ENCODE results near the gene MED8.

The MED8 gene

DNA sequence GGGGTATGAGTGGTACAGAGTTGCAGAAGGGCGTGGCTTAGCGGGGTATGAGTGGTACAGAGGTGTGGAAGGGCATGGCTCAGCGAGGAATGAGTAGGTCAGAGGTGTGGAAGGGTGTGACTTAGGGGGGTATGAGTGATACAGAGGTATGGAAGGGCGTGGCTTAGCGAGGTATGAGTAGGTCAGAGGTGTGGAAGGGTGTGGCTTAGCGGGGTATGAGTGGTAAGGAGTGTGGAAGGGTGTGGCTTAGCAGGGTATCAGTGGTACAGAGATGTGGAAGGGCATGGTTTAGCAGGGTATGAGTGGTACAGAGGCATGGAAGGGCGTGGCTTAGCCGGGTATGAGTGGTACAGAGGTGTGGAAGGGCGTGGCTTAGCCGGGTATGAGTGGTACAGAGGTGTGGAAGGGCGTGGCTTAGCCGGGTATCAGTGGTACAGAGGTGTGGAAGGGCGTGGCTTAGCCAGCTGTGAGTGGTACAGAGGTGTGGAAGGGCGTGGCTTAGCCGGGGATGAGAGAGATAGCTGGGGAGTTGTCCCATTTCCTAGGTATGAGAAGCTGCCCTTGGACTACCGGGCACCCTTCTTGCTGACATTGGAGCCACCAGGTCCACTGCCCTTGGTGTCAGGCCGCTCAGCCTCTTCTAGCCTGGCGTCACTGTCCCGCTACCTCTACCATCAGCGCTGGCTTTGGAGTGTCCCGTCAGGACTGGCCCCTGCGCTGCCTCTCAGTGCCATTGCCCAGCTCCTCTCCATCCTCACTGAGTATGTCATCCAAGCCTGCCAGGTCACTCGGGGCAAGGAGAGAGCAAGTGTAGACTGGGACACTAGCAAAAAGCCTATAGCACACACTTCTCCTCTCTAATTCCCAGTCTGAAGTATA lies 34.3 kb upstream of the MED8 start:
- H3K4me3 ChIP-seq (ENCODE audit: low read depth, low read length), result no peak overlapping the region
- no peaks in the 10 kb centered on the region for H3K27me3 ChIP-seq
- TF ChIP-seq, protein P1, sequence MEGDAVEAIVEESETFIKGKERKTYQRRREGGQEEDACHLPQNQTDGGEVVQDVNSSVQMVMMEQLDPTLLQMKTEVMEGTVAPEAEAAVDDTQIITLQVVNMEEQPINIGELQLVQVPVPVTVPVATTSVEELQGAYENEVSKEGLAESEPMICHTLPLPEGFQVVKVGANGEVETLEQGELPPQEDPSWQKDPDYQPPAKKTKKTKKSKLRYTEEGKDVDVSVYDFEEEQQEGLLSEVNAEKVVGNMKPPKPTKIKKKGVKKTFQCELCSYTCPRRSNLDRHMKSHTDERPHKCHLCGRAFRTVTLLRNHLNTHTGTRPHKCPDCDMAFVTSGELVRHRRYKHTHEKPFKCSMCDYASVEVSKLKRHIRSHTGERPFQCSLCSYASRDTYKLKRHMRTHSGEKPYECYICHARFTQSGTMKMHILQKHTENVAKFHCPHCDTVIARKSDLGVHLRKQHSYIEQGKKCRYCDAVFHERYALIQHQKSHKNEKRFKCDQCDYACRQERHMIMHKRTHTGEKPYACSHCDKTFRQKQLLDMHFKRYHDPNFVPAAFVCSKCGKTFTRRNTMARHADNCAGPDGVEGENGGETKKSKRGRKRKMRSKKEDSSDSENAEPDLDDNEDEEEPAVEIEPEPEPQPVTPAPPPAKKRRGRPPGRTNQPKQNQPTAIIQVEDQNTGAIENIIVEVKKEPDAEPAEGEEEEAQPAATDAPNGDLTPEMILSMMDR (IDR thresholded peaks at IDR 0.05; ENCODE audit: low read depth, low read length), result no peak
- DNase-seq, result no peak
- H3K4me1 ChIP-seq, result no peaks in the 10 kb centered on the region
- no peaks in the 10 kb centered on the region for H3K9me3 ChIP-seq
- no peaks in the 10 kb centered on the region for H3K36me3 ChIP-seq

DNA sequence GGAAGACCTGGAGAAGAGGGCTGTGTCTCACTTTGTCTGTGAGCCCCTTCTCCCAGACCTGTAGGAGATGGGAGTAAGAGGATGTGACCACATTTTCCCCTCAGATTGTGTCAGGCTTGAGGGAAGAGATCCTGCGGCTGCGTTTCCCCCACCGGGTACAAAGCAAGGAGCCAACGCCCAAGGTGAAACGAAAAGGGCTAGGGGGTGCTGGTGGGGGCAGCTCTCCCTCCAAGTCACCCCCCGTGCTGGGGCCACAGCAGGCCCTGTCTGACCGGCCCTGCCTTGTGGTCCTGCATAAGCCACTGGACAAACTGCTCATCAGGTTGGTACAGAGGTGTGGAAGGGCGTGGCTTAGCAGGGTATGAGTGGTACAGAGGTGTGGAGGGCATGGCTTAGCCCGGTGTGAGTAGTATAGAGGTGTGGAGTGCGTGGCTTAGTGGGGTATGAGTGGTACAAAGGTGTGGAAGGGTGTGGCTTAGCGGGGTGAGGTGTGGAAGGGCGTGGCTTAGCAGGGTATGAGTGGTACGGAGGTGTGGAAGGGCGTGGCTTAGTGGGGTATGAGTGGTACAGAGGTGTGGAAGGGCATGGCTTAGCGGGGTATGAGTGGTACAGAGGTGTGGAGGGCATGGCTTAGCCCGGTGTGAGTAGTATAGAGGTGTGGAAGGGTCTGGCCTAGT lies 33.5 kb upstream of the MED8 start:
- DNase-seq, result no peak
- TF ChIP-seq, protein P1 (IDR thresholded peaks at IDR 0.05; ENCODE audit: low read depth, low read length), result no peak
- Histone ChIP-seq H3K4me1 (no peaks in the 10 kb centered on the region), H3K27me3 (no peaks in the 10 kb centered on the region), H3K36me3 (no peaks in the 10 kb centered on the region), H3K9me3 (no peaks in the 10 kb centered on the region), H3K4me3 (ENCODE audit: low read depth, low read length) (no peak overlapping the region)

DNA sequence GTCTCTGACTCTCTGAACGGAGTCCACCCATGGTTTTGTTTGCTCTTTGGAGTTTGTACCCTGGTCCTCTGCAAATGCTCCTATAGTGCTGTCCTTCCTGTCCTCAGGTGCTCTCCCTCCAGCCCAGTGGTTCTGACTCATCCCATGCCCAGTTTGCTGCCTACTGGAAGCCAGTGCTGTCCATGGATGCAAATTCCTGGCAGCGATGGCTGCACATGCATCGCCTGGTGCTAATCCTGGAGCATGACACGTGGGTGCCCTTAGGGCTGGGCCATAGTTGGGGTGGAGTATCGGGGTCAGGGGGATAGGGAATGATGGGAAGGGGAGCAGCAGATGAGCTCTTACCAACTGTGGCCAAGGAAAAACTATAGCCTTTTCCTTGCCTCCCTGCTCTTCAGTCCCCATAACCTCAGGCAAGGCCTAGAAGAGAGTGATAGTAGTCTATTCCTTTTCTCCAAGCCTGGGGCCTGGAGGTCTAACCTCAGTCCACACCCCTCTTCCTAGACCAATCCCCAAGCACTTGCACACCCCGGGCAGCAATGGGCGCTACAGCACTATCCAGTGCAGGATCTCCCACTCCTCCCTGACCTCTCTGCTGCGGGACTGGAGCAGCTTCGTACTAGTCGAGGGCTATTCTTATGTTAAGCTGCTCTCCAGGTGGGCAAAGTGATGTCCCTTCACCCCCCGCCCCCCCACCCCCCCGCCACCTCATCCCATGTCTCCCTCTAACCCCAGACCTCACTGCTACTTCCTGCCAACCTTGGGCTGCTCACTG lies 32.6 kb upstream of the MED8 start:
- Histone ChIP-seq H3K36me3 (no peaks in the 10 kb centered on the region), H3K4me1 (no peaks in the 10 kb centered on the region), H3K27me3 (no peaks in the 10 kb centered on the region), H3K9me3 (no peaks in the 10 kb centered on the region), H3K4me3 (ENCODE audit: low read depth, low read length) (no peak overlapping the region)
- TF ChIP-seq, protein P1 (IDR thresholded peaks at IDR 0.05; ENCODE audit: low read depth, low read length), result no peak
- DNase-seq, result no peak

DNA sequence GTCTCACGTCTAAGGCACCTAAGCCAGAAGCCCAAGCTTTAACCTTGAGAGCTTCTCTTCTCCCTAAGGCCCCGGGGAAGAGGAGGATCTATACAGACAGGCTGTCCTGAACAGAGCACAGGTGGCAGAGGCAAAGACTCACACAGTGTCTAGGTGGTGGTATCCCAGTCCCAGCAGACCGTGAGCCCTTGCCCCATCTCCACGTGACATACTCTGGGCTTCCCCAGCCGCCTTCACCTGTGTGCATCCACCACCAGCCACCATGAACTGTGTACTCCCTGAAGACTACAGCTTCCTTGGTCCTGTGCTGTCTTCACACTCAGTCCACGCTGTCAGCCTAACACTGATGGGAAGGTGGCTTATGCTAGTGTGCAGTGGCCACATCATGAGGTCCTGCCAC lies 31.8 kb upstream of the MED8 start:
- H3K36me3 ChIP-seq, result no peaks in the 10 kb centered on the region
- no peaks in the 10 kb centered on the region for H3K9me3 ChIP-seq
- no peaks in the 10 kb centered on the region for H3K4me1 ChIP-seq
- H3K27me3 ChIP-seq, result no peaks in the 10 kb centered on the region
- DNase-seq, result no peak
- TF ChIP-seq, protein P1 (IDR thresholded peaks at IDR 0.05; ENCODE audit: low read depth, low read length), result no peak
- no peak overlapping the region for H3K4me3 ChIP-seq (ENCODE audit: low read depth, low read length)

DNA sequence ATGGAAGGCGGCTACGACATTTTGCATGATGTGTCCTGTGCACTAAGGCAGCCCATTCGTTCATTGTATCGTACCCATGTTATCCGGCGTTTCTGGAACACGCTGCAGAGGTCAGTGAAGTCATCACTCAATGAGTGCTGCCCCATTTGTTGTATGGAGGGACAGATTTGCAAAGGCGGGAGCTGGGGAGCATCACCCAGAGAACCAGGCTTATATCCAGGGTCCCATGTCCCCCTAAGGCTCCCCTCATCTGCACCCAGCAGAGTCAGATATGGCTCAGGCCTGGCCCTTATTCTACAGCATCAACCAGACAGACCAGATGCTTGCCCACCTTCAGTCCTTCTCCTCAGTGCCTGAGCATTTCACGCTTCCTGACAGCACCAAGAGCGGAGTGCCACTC lies 31.3 kb upstream of the MED8 start:
- Histone ChIP-seq H3K4me3 (ENCODE audit: low read depth, low read length) (no peak overlapping the region), H3K4me1 (no peaks in the 10 kb centered on the region), H3K9me3 (no peaks in the 10 kb centered on the region), H3K36me3 (no peaks in the 10 kb centered on the region), H3K27me3 (no peaks in the 10 kb centered on the region)
- TF ChIP-seq, protein P1 (IDR thresholded peaks at IDR 0.05; ENCODE audit: low read depth, low read length), result no peak
- DNase-seq, result no peak

Measured in BE2C (cell line).